Measurements from ENCODE around the gene TPRKB. TPM values are rescaled to one million over a fixed set of nuclear protein-coding genes. Genes with fewer than 3 reads are reported as not detected.
"Not testable (repeated sequence)": the region's sequence is repeated elsewhere in the genome, so short reads cannot be mapped to it uniquely, and the experiment has no call there.

The TPRKB gene
- total and polyA plus RNA-seq, 3 donors from 2014 or later, result 29.0 to 72.2 (median 34.5) TPM

DNA sequence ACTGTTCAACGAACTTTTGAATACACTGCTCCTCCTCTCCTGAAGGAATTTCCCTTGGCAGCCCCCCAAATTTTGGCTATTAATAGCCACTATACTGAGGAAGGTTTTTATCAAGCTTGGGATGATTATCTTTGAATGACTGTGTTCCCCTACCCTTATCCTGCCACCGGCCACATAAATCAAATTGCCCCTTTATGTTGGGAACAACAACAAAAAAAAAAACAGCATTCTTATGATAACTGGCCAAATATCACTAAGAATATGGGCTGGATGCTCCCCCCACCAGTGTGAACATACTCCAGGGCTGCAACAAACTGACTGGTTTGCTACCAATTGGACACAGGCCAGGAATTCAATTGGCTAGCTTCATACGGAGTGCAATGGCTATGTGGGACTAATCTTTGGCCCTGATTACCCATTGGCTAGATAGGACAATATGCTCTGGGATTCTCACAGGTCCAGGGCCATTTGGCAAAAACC lies 22.2 kb upstream of the TPRKB start:
- Histone ChIP-seq H3K36me3 (ENCODE audit: low read depth, missing control alignments) (no peaks in the 10 kb centered on the region), H3K4me1 (peaks cover 6% of the 10 kb centered on the region), H3K27me3 (no peaks in the 10 kb centered on the region), H3K27ac (no peak overlapping the region), H3K9me3 (no peaks in the 10 kb centered on the region), H3K4me3 (no peak overlapping the region)
- WGBS, 2 donors, result 25 to 35% methylated on average over 3 of the region's 3 CpGs
- DNase-seq, result peak; percentile 84
- intact Hi-C loops (cut with DNase I; ENCODE audit: low total_unique reads), result no loop called here
- no peak for TF ChIP-seq POLR2A (IDR thresholded peaks at IDR 0.05)
- TF ChIP-seq, protein P1, sequence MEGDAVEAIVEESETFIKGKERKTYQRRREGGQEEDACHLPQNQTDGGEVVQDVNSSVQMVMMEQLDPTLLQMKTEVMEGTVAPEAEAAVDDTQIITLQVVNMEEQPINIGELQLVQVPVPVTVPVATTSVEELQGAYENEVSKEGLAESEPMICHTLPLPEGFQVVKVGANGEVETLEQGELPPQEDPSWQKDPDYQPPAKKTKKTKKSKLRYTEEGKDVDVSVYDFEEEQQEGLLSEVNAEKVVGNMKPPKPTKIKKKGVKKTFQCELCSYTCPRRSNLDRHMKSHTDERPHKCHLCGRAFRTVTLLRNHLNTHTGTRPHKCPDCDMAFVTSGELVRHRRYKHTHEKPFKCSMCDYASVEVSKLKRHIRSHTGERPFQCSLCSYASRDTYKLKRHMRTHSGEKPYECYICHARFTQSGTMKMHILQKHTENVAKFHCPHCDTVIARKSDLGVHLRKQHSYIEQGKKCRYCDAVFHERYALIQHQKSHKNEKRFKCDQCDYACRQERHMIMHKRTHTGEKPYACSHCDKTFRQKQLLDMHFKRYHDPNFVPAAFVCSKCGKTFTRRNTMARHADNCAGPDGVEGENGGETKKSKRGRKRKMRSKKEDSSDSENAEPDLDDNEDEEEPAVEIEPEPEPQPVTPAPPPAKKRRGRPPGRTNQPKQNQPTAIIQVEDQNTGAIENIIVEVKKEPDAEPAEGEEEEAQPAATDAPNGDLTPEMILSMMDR (IDR thresholded peaks at IDR 0.05), result no peak

DNA sequence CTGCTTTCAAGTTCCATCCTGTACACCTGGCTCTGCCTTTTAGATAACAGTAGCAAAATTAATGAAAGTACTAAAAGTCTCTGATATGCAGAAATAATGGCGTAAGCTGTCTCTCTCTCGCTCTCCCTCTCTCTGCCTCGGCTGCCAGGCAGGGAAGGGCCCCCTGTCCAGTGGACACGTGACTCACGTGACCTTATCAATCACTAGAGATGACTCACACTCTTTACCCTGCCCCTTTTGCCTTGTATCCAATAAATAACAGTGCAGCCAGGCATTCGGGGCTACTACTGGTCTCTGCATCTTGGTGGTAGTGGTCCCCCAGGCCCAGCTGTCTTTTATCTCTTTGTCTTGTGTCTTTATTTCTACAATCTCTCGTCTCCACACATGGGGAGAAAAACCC lies 17.2 kb upstream of the TPRKB start:
- intact Hi-C loops (cut with DNase I; ENCODE audit: low total_unique reads); H3K4me1 ChIP-seq; H3K9me3 ChIP-seq; H3K4me3 ChIP-seq; H3K36me3 ChIP-seq (ENCODE audit: low read depth, missing control alignments); H3K27me3 ChIP-seq: not testable (repeated sequence)
- peak overlapping the region; percentile 36 to 50 for H3K27ac ChIP-seq
- DNase-seq, result peak; percentile 53
- WGBS, 2 donors, result 69 to 91% methylated on average over 7 of the region's 7 CpGs

DNA sequence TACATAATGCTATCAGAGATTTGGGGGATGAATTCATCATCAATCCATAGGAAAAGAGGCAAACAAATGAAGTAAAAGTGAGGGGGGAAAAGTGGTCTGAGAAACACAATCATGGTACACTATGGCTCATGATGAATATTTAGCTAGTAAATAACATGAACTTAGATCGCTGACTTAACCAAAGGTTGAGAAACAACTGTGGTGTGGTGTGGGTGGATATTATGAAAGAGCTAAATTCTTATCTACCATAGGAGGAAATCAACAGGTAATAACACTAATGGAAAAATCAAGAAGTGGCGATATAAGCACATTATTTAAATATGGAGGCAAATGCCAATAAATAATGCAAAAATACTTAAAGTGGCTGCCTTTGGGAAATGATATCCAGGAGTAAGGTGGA lies 12.2 kb upstream of the TPRKB start:
- no peak for TF ChIP-seq POLR2A (IDR thresholded peaks at IDR 0.05)
- TF ChIP-seq, protein P1 (IDR thresholded peaks at IDR 0.05), result no peak
- no peak for DNase-seq
- Histone ChIP-seq H3K27ac (no peak overlapping the region), H3K27me3 (no peaks in the 10 kb centered on the region), H3K36me3 (ENCODE audit: low read depth, missing control alignments) (no peaks in the 10 kb centered on the region), H3K4me1 (no peaks in the 10 kb centered on the region), H3K9me3 (no peaks in the 10 kb centered on the region), H3K4me3 (no peak overlapping the region)
- 96 to 99% methylated on average over 2 of the region's 2 CpGs for WGBS, 2 donors
- intact Hi-C loops (cut with DNase I; ENCODE audit: low total_unique reads), result no loop called here

DNA sequence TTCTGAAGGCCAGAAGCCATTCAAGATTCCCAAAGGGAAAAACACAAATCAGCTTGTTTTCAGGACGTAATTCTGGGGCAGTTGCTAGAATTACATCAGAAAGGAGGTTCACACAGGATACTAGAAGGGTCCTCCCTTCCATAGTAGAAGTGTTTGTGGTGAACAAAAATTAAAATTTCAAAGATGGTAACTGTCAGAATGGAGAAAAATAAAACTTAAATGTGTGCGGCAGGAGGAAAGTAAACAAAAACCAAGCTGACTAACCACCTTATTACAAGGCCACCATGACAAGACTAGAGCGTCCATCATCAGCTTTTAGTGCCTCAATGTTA lies 9.7 kb upstream of the TPRKB start:
- no peak for DNase-seq
- Histone ChIP-seq H3K27me3 (no peaks in the 10 kb centered on the region), H3K27ac (peak overlapping the region in 1 of 2 donors; percentile 66), H3K9me3 (no peaks in the 10 kb centered on the region), H3K4me1 (no peaks in the 10 kb centered on the region), H3K36me3 (ENCODE audit: low read depth, missing control alignments) (no peaks in the 10 kb centered on the region), H3K4me3 (no peak overlapping the region)
- TF ChIP-seq POLR2A (IDR thresholded peaks at IDR 0.05), result no peak
- TF ChIP-seq, protein P1 (IDR thresholded peaks at IDR 0.05), result no peak
- WGBS, 2 donors, result 80 to 82% methylated on average over 3 of the region's 3 CpGs
- intact Hi-C loops (cut with DNase I; ENCODE audit: low total_unique reads), result no loop called here

DNA sequence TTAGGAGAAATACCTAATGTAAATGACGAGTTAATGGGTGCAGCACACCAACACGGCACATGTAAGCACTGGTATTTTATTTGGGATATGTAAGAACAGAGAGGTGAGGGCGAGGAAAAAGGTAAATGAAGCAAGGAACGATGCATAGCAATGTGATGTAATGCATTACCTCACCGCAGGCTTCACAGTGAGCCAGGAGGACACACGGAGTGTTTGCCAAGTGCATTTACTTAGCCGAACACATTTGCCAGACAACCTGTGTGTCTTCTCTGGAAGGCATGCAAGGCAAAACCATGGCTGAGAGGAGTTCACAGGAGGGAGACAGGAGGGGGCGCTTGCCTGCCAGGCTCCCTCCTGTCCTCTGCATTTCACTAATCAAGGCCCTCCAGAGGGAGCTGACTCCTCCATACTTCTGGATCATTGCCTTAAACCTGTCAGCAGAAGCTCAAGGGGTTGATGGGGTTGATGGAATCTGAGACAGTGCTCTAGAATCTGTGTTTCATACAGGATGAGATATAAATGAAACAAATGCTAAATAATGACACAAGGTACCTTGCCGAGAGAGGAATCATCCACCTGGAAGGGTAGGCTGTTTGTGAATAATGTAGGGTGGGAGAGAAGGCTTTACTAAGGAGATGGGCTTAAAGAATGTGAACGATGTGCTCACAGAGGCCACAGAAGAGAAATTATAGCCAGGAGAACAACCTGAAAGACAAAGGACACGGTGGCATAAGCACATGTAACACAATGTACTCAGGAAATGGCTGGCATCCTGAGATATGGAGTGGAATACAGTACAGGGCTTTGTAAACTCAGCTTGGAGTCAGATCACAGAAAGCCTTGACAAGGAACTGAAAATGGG lies 9.1 kb upstream of the TPRKB start:
- 75 to 76% methylated on average over 11 of the region's 11 CpGs for WGBS, 2 donors

More for the DNA sequence above, 9.1 kb upstream of the TPRKB start:
- Histone ChIP-seq H3K27me3 (no peaks in the 10 kb centered on the region), H3K9me3 (no peaks in the 10 kb centered on the region), H3K36me3 (ENCODE audit: low read depth, missing control alignments) (no peaks in the 10 kb centered on the region), H3K4me3 (no peak overlapping the region), H3K27ac (peak overlapping the region in 1 of 2 donors; percentile 66), H3K4me1 (no peaks in the 10 kb centered on the region)
- TF ChIP-seq, protein P1 (IDR thresholded peaks at IDR 0.05), result no peak
- TF ChIP-seq POLR2A (IDR thresholded peaks at IDR 0.05), result no peak
- no peak for DNase-seq
- intact Hi-C loops (cut with DNase I; ENCODE audit: low total_unique reads), result no loop called here

Data from testis (tissue), 3 donors.